Skin epidermis (tissue), 12 donors: ENCODE measurements around the gene MYO1B.

Source experiments
- H3K27ac ChIP-seq, 21 experiments: fragments of 200-600 bp; sonication (generic) in 11 of 21; one replicate each; pipeline ENCODE4 v1.5.0; 2020; ENCODE audit warnings: mild to moderate bottlenecking in 3 of 21, inconsistent platforms in 2 of 21, moderate library complexity in 2 of 21
- H3K4me3 ChIP-seq, 7 experiments: fragments of 200-600 bp; sonication (generic) in 2 of 7; one replicate each; pipeline ENCODE4 v1.5.0; 2020; ENCODE audit warnings: inconsistent platforms in 2 of 7, mild to moderate bottlenecking in 2 of 7, moderate library complexity in 1 of 7

Gene MYO1B

GRCh38 chr2:191245046-191245868 is at the start of gene MYO1B:
Gene MYO1B, plus strand, starts transcription at chr2:191245404. Its CDS starts 31,492 bp downstream, at chr2:191276896.
- Histone ChIP-seq H3K27ac (peak within 1 kb of the TSS; percentile 34 to 94 (median 84)), H3K4me3 (peak within 1 kb of the TSS; percentile 51 to 84 (median 73))

- Histone ChIP-seq H3K27ac (no peak overlapping the region), H3K4me3 (no peak overlapping the region)
Observed at GRCh38 chr2:191197096-191197495, 48.1 kb upstream of the MYO1B start.

DNA sequence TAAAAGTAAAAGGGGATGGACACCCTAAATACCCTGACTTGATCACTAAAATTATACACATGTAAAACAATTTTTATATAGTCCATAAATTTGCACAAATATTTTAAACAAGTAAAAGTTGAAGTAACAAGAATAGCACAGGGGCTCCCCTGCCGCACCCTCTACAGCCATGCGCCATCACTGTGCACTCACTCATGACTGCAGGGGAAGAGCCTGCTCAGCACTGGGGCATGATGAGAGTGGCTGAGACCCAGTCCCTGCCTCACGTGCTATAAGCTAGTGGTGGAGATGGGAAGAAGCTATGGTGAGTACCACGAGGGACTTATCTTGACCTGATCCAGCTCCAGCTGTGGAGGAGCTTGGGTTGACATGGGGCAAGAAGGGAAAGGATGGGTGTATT is 46.9 kb upstream of the MYO1B start:
- H3K4me3 ChIP-seq: no peak overlapping the region
- no peak overlapping the region for H3K27ac ChIP-seq

GRCh38 chr2:191199929-191200512 is 45.2 kb upstream of the MYO1B start:
- no peak overlapping the region for H3K27ac ChIP-seq
- H3K4me3 ChIP-seq: no peak overlapping the region

- no peak overlapping the region for H3K4me3 ChIP-seq
- H3K27ac ChIP-seq: peak overlapping the region in 1 of 21 experiments; percentile 80
Observed at GRCh38 chr2:191200910-191201309, 44.3 kb upstream of the MYO1B start.

- peak overlapping the region in 19 of 21 experiments; percentile 2 to 92 (median 75) for H3K27ac ChIP-seq
- H3K4me3 ChIP-seq: no peak overlapping the region
Observed at GRCh38 chr2:191202209-191202721, 42.9 kb upstream of the MYO1B start.

GRCh38 chr2:191202881-191203397 is 42.3 kb upstream of the MYO1B start:
- H3K27ac ChIP-seq: peak overlapping the region in 19 of 21 experiments; percentile 2 to 92 (median 75)

DNA sequence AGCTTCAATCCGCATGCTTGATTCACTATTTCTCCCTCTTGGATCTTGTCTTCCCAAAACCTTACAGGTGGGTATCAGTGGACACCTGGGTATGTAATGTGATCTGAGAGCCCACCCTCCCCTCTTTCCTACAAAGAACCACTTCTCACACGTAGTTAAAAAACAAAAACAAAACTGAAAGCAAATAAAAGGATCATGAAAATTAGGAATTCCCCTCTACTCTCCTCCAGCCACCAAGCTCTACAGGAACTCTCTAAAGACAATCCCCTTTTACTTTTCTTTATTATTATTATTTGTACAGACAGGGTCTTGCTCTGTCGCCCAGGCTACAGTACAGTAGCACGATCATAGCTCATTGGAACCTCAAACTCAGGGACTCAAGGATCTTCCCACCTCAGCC is 40.8 kb upstream of the MYO1B start:
- H3K4me3 ChIP-seq: peak overlapping the region in 1 of 7 experiments; percentile 4
- H3K27ac ChIP-seq: peak overlapping the region in 7 of 21 experiments; percentile 19 to 83 (median 68)

More at GRCh38 chr2:191202881-191203397, 42.3 kb upstream of the MYO1B start:
- H3K4me3 ChIP-seq: no peak overlapping the region

DNA sequence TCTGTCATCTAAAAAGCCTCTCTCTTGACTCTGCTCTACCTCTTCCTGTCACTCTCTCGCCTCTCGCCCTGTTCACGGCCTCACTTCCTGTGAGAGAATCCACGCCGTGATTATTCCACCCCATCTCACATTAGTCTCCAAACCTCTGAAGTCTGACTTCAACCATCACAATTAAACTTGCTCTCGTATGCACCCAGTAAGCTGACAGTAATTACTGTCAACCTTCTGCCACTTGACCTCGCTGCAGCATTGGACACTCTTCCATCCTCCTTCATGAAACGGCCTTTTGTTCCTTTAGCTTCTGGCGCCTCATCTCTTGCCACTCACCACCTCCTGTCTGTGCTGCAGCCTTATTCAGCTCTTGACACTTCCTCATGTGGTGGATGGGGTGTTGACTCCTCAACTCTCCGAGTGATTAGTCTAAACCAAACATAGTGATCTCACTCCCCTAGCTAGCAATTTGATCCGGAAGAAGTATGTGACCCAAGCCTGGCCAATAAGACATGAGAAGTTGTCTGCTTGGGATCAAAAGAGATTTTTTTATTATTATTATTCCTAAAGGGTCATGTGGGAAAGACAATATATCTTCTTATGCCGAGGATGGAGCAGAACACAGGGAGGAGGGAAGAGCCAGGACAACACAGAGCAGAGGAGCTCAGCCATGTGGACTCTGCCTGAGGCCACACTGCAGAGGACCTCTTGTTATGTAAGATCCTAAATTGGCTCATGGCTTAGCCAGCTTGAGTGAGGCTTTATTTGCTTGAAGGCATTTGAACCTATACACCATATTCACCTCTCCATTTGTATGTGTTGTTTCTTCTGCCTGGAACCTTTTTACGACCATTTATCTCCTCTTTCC is 38.4 kb upstream of the MYO1B start:
- Histone ChIP-seq H3K27ac (peak overlapping the region in 6 of 21 experiments; percentile 19 to 86 (median 69)), H3K4me3 (peak overlapping the region in 1 of 7 experiments; percentile 17)

GRCh38 chr2:191209340-191209739 is 35.9 kb upstream of the MYO1B start:
- Histone ChIP-seq H3K4me3 (no peak overlapping the region), H3K27ac (no peak overlapping the region)

GRCh38 chr2:191212119-191212518 is 33.1 kb upstream of the MYO1B start:
- Histone ChIP-seq H3K27ac (no peak overlapping the region), H3K4me3 (no peak overlapping the region)

DNA sequence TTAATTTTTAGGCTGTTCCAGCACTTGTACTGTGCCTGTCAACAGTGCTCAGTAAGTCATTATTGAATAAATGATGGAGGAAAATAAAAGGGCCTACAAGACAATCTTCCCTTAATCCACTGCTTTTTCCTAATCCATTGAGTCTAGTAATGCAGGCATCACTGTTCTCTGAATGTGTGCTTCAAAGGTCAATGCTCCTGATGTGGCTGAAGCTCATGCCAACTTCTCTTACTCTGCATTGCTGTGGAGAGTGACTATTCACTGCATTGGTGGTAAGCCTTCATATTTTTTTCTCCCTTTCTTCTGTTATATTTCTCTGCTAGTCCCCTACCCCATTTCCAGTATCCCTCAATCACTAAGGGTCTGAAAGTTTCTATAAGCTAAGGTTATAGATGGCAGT is 31.9 kb upstream of the MYO1B start:
- Histone ChIP-seq H3K4me3 (no peak overlapping the region), H3K27ac (no peak overlapping the region)

DNA sequence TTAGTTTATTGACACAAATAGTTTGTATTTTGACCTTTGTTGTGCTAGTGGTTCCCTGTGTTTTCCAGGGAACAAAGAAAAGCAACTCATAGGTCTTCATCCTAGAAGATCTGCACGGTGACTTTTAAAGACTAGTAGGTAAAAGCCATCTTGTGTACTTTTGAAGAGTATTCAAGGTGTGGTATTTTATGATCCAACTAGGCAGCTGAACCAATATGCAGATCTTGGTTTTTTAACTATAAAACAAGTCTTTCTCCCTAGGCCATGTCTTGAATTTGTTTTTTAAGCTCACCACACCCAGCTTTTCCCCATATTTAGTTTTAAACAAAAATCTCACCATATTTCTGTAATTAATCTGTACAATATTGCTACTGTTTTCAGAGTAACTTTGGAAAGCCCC is 30.0 kb upstream of the MYO1B start:
- H3K4me3 ChIP-seq: no peak overlapping the region

GRCh38 chr2:191215666-191216065 is 29.5 kb upstream of the MYO1B start:
- H3K27ac ChIP-seq: no peak overlapping the region
- H3K4me3 ChIP-seq: no peak overlapping the region

More for the DNA sequence above, 30.0 kb upstream of the MYO1B start:
- H3K27ac ChIP-seq: no peak overlapping the region

DNA sequence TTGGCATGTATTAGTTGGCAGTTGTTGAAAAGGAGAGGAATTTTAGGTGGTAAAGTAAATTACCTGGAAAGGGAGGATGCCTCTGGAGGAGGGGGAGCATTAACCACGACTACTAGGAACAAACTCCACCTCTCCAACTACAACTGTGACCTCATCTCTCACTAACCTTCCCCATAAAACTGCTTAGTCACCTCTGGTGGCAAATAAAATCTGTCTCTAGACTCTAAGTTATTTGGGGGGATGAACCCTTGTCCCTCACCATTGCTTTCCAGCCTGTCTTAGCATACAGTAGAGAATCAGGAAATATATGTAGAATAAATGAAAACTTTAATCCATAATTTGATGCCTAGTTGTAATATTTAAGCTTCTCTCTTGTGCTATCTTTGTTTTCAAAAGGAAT is 27.6 kb upstream of the MYO1B start:
- no peak overlapping the region for H3K4me3 ChIP-seq
- H3K27ac ChIP-seq: no peak overlapping the region

GRCh38 chr2:191218292-191218898 is 26.8 kb upstream of the MYO1B start:
- Histone ChIP-seq H3K4me3 (no peak overlapping the region), H3K27ac (no peak overlapping the region)

- H3K4me3 ChIP-seq: no peak overlapping the region
- H3K27ac ChIP-seq: no peak overlapping the region
Observed at GRCh38 chr2:191220671-191221070, 24.5 kb upstream of the MYO1B start.

- peak overlapping the region in 1 of 21 experiments; percentile 18 for H3K27ac ChIP-seq
- no peak overlapping the region for H3K4me3 ChIP-seq
Observed at GRCh38 chr2:191221666-191222065, 23.5 kb upstream of the MYO1B start.

DNA sequence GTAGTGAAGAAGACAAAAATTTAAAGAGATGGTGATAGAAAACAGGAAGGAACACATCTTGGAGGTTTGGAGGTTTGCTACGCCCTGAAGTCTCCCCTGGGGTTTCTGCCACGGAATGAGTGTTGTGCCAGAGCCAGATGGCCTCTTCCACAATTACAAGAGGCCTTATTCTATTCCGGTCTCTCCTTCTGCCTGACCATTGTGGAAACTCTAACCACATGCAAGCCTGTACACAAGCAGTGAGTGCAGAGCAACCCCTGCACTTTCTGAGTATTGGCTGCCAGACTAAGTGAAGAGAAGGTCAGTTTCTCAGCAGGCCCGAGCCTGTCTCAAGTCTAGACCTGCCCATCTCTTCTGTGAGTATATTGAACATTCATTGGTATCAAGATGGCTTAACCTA is 22.7 kb upstream of the MYO1B start:
- peak overlapping the region in 3 of 21 experiments; percentile 2 to 22 (median 18) for H3K27ac ChIP-seq
- no peak overlapping the region for H3K4me3 ChIP-seq
